GM12865 (cell line): Measurements from ENCODE around the gene YAF2.
A peak's percentile ranks its signal among the peaks of the same experiment; 100 is the strongest.

Experiments
- DNase-seq: peaks from one replicate; pipeline ENCODE4 v3.0.0; 2010; ENCODE audit warnings: low read depth
- H3K4me3 ChIP-seq: 2 replicates; pipeline ENCODE4 v1.5.1; 2011; ENCODE audit warnings: mild to moderate bottlenecking, low read depth, low read length, control low read depth
- TF ChIP-seq, protein P1 (sequence below): IDR thresholded peaks from 2 replicates; pipeline ENCODE4 v1.5.1; 2011; ENCODE audit warnings: low read length, control low read depth, low read depth, inconsistent platforms; ENCODE audit not compliant: insufficient read depth; ENCODE audit errors: missing control alignments

YAF2 gene

GRCh38 chr12:42238240-42239140 lies at the start of gene YAF2:
Gene YAF2, minus strand, starts transcription at chr12:42238248. Its CDS starts 68 bp downstream, at chr12:42238180.
- DNase-seq = peak; percentile 95
- TF ChIP-seq, protein P1, sequence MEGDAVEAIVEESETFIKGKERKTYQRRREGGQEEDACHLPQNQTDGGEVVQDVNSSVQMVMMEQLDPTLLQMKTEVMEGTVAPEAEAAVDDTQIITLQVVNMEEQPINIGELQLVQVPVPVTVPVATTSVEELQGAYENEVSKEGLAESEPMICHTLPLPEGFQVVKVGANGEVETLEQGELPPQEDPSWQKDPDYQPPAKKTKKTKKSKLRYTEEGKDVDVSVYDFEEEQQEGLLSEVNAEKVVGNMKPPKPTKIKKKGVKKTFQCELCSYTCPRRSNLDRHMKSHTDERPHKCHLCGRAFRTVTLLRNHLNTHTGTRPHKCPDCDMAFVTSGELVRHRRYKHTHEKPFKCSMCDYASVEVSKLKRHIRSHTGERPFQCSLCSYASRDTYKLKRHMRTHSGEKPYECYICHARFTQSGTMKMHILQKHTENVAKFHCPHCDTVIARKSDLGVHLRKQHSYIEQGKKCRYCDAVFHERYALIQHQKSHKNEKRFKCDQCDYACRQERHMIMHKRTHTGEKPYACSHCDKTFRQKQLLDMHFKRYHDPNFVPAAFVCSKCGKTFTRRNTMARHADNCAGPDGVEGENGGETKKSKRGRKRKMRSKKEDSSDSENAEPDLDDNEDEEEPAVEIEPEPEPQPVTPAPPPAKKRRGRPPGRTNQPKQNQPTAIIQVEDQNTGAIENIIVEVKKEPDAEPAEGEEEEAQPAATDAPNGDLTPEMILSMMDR = no peak
- H3K4me3 ChIP-seq = peak within 1 kb of the TSS; percentile 99

GRCh38 chr12:42286741-42287140 lies 48.7 kb upstream of the YAF2 start:
- no peak for DNase-seq
- TF ChIP-seq, protein P1 = no peak

GRCh38 chr12:42285431-42285830 lies 47.4 kb upstream of the YAF2 start:
- no peak for DNase-seq
- TF ChIP-seq, protein P1 = no peak
- H3K4me3 ChIP-seq = no peak overlapping the region

More at GRCh38 chr12:42286741-42287140, 48.7 kb upstream of the YAF2 start:
- H3K4me3 ChIP-seq = no peak overlapping the region

DNA sequence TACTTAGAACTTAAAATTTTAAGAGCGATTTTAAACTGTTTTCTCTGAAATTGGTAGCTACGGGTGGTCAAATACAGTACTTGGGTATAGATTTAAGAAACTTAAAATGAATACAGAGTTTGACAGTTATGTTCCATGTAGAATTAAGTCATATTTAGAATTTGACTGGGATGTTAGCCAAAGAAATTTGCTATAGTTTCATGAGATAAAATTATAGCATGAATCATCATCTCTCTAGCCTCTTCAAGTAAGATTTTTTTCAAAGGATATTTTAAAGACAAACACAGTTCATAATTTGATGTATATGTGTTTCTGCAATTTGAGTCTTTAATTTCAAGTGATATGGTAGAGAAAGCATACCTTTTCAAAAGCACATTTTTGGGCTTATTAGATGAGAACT lies 46.8 kb upstream of the YAF2 start:
- TF ChIP-seq, protein P1 = no peak
- H3K4me3 ChIP-seq = no peak overlapping the region
- no peak for DNase-seq

DNA sequence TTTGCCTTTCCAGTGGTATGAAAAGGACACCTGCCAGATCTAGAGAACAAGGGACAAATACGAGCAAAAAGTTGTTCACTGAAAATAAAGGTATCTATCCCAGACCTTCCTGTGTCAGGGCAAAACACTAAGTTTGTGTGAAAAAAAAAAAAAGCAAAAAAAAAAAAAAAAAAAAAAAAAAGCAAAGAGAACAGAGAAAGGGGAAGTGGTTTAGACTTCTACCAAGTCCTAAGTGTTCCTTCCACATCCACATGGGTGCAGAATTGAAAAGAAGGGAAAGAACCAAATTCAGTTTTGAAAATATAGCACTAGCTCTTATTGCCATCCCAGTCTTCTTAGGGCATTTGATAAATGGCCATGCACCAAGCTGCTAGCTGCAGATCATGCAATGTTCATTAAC lies 46.1 kb upstream of the YAF2 start:
- no peak overlapping the region for H3K4me3 ChIP-seq
- no peak for DNase-seq
- TF ChIP-seq, protein P1 = no peak

DNA sequence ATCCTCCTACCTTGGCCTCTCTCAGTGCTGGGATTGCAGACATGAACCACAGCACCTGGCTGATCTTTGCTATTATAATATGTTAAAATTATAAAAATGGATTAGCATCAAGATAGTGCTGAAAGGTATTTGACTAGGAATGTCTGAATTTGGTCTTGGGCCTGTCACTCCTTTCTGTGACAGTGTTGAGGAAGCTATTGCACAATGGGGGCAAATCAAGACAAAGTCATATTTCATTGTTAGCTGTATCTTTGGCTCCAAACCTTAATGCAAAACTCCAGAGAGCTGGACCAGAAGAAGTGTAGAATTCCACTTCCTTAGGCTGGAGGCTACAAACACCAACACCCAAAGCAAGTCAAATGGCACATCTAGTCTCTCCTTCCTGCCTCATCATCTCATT lies 45.7 kb upstream of the YAF2 start:
- TF ChIP-seq, protein P1 = no peak
- DNase-seq = no peak
- H3K4me3 ChIP-seq = no peak overlapping the region
